ENCODE measurements around the gene COL7A1. TPM values are rescaled to one million over a fixed set of nuclear protein-coding genes. Genes with fewer than 3 reads are reported as not detected.

COL7A1 gene
- total RNA-seq, 1 donor from 2014 or later, result 28.7 TPM

- Mint-ChIP-seq H3K36me3 (ENCODE audit: low read depth, unreplicated experiment) (peaks cover 22% of the 10 kb centered on the region), H3K4me1 (ENCODE audit: low read depth, unreplicated experiment) (no peaks in the 10 kb centered on the region), H3K27ac (ENCODE audit: unreplicated experiment) (no peak overlapping the region), H3K27me3 (ENCODE audit: low read depth, unreplicated experiment) (no peaks in the 10 kb centered on the region), H3K4me3 (ENCODE audit: unreplicated experiment) (no peak overlapping the region), H3K9me3 (ENCODE audit: unreplicated experiment) (no peaks in the 10 kb centered on the region)
- Histone ChIP-seq H2AFZ (ENCODE audit: low read depth, low read length) (no peak overlapping the region), H3K27ac (ENCODE audit: low read depth, low read length) (no peak overlapping the region), H3K4me3 (ENCODE audit: insufficient read depth, low read depth, low read length) (no peak overlapping the region), H3K79me2 (ENCODE audit: insufficient read depth, low read length) (no peaks in the 10 kb centered on the region), H3K4me1 (ENCODE audit: insufficient read depth, low read length) (no peaks in the 10 kb centered on the region), H3K9ac (ENCODE audit: low read length) (no peak overlapping the region), H3K27me3 (ENCODE audit: insufficient read depth, low read length) (no peaks in the 10 kb centered on the region), H3K36me3 (ENCODE audit: insufficient read depth, low read length) (peaks cover 35% of the 10 kb centered on the region), H3K4me2 (ENCODE audit: low read length) (no peak overlapping the region), H3K9me3 (ENCODE audit: insufficient read depth, low read depth, low read length) (no peaks in the 10 kb centered on the region), H4K20me1 (ENCODE audit: insufficient read depth, low read length) (peaks cover 14% of the 10 kb centered on the region)
- FAIRE-seq (no peak), DNase-seq (ENCODE audit: low read depth) (no peak)
- TF ChIP-seq EZH2 (IDR thresholded peaks at IDR 0.05; ENCODE audit: insufficient read depth, low read length) (no peak), CTCF (IDR thresholded peaks at IDR 0.05; ENCODE audit: insufficient read depth, low read depth, low read length) (no peak)
Observed at GRCh38 chr3:48575366-48575765, 19.8 kb downstream of the COL7A1 start.

- Mint-ChIP-seq H3K4me1 (ENCODE audit: low read depth, unreplicated experiment) (no peaks in the 10 kb centered on the region), H3K4me3 (ENCODE audit: unreplicated experiment) (no peak overlapping the region), H3K27me3 (ENCODE audit: low read depth, unreplicated experiment) (no peaks in the 10 kb centered on the region), H3K9me3 (ENCODE audit: unreplicated experiment) (no peaks in the 10 kb centered on the region), H3K36me3 (ENCODE audit: low read depth, unreplicated experiment) (peaks cover 21% of the 10 kb centered on the region), H3K27ac (ENCODE audit: unreplicated experiment) (no peak overlapping the region)
- peaks cover 10% of the 10 kb centered on the region for H4K20me1 ChIP-seq (ENCODE audit: insufficient read depth, low read length)
- no peak overlapping the region for H3K9ac ChIP-seq (ENCODE audit: low read length)
- no peak overlapping the region for H3K27ac ChIP-seq (ENCODE audit: low read depth, low read length)
- FAIRE-seq (no peak), DNase-seq (ENCODE audit: low read depth) (no peak)
- no peaks in the 10 kb centered on the region for H3K79me2 ChIP-seq (ENCODE audit: insufficient read depth, low read length)
- no peak overlapping the region for H3K4me2 ChIP-seq (ENCODE audit: low read length)
- H3K4me1 ChIP-seq (ENCODE audit: insufficient read depth, low read length), result no peaks in the 10 kb centered on the region
- H2AFZ ChIP-seq (ENCODE audit: low read depth, low read length), result no peak overlapping the region
- no peaks in the 10 kb centered on the region for H3K9me3 ChIP-seq (ENCODE audit: insufficient read depth, low read depth, low read length)
- no peak for TF ChIP-seq EZH2 (IDR thresholded peaks at IDR 0.05; ENCODE audit: insufficient read depth, low read length)
- no peak for TF ChIP-seq CTCF (IDR thresholded peaks at IDR 0.05; ENCODE audit: insufficient read depth, low read depth, low read length)
- no peaks in the 10 kb centered on the region for H3K27me3 ChIP-seq (ENCODE audit: insufficient read depth, low read length)
- H3K36me3 ChIP-seq (ENCODE audit: insufficient read depth, low read length), result peaks cover 33% of the 10 kb centered on the region
- H3K4me3 ChIP-seq (ENCODE audit: insufficient read depth, low read depth, low read length), result no peak overlapping the region
Observed at GRCh38 chr3:48573973-48574585, 21.1 kb downstream of the COL7A1 start.

DNA sequence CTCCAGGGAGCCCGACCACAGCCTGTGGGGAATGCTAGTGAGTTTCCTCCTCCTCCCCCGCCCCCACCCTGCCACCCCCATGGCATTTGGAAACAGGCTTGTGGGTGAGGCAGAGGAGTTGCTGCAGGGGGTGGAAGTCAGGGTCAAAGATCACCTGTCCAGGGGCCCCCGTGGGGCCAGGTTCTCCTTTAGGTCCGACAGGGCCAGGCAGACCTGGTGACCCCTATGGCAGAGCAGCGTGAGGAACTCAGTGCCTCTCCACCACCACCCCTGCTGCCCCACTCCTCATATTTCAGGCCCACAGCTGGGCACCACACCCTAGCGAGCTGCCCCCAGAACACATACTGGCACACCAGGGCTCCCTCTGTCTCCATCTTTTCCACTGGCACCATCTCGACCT, 22.6 kb downstream of the COL7A1 start:
- H4K20me1 ChIP-seq (ENCODE audit: insufficient read depth, low read length), result peaks cover 9% of the 10 kb centered on the region
- H3K36me3 ChIP-seq (ENCODE audit: insufficient read depth, low read length), result peaks cover 30% of the 10 kb centered on the region
- no peak overlapping the region for H3K4me3 ChIP-seq (ENCODE audit: insufficient read depth, low read depth, low read length)
- TF ChIP-seq CTCF (IDR thresholded peaks at IDR 0.05; ENCODE audit: insufficient read depth, low read depth, low read length) (no peak), EZH2 (IDR thresholded peaks at IDR 0.05; ENCODE audit: insufficient read depth, low read length) (no peak)
- no peak overlapping the region for H3K9ac ChIP-seq (ENCODE audit: low read length)
- H3K27me3 Mint-ChIP-seq (ENCODE audit: low read depth, unreplicated experiment), result no peaks in the 10 kb centered on the region
- FAIRE-seq (no peak), DNase-seq (ENCODE audit: low read depth) (no peak)
- no peak overlapping the region for H3K4me2 ChIP-seq (ENCODE audit: low read length)
- H2AFZ ChIP-seq (ENCODE audit: low read depth, low read length), result no peak overlapping the region
- no peak overlapping the region for H3K27ac ChIP-seq (ENCODE audit: low read depth, low read length)
- H3K4me3 Mint-ChIP-seq (ENCODE audit: unreplicated experiment), result no peak overlapping the region
- H3K9me3 ChIP-seq (ENCODE audit: insufficient read depth, low read depth, low read length), result no peaks in the 10 kb centered on the region
- no peaks in the 10 kb centered on the region for H3K4me1 Mint-ChIP-seq (ENCODE audit: low read depth, unreplicated experiment)
- no peak overlapping the region for H3K27ac Mint-ChIP-seq (ENCODE audit: unreplicated experiment)
- H3K27me3 ChIP-seq (ENCODE audit: insufficient read depth, low read length), result no peaks in the 10 kb centered on the region
- no peaks in the 10 kb centered on the region for H3K79me2 ChIP-seq (ENCODE audit: insufficient read depth, low read length)
- no peaks in the 10 kb centered on the region for H3K9me3 Mint-ChIP-seq (ENCODE audit: unreplicated experiment)
- H3K36me3 Mint-ChIP-seq (ENCODE audit: low read depth, unreplicated experiment), result peaks cover 20% of the 10 kb centered on the region
- no peaks in the 10 kb centered on the region for H3K4me1 ChIP-seq (ENCODE audit: insufficient read depth, low read length)
